AG04450 (cell line): ENCODE data around the gene HTR3B. TPM values are rescaled to one million over a fixed set of nuclear protein-coding genes. Genes with fewer than 3 reads are reported as not detected.

ENCODE experiments used
- CTCF ChIA-PET: fragments of 300-600, 350-600 bp; formaldehyde crosslinking; extraction: SDS; loops from one replicate; lab custom pipeline; 2022; ENCODE audit warnings: antibody characterized with exemption, inconsistent platforms; lab: Charles Lee
- POLR2A ChIA-PET: fragments of 350-600 bp; formaldehyde crosslinking; extraction: SDS; loops from one replicate; lab custom pipeline; 2021; ENCODE audit warnings: antibody characterized with exemption, inconsistent platforms; lab: Yijun Ruan, JAX
- DNase-seq: peaks from one replicate; pipeline ENCODE4 v3.0.0-alpha.2; 2011; ENCODE audit warnings: low read depth, low spot score
- H3K27ac ChIP-seq: one replicate; pipeline ENCODE4 v1.5.1; 2012; ENCODE audit warnings: low read depth, low read length, control low read depth
- H3K27me3 ChIP-seq: one replicate; pipeline ENCODE4 v1.6.0; 2012; ENCODE audit warnings: low read length; ENCODE audit not compliant: control insufficient read depth, insufficient read depth
- H3K4me3 ChIP-seq: 2 replicates; pipeline ENCODE4 v1.5.1; 2011; ENCODE audit warnings: mild to moderate bottlenecking, low read depth, low read length, control low read depth
- H3K9me3 ChIP-seq: 2 replicates; pipeline ENCODE4 v1.5.1; 2012; ENCODE audit warnings: low read length; ENCODE audit not compliant: control insufficient read depth, insufficient read depth
- polyA plus RNA-seq: library from polyadenylated mRNA; depleted of rRNA; stranded (reverse); fragments of >200 nt; gene quantifications from 2 replicates; pipeline ENCODE4 v1.2.3, GENCODE V29; 2011
- TF ChIP-seq, protein P1 (sequence below): IDR thresholded peaks from 2 replicates; pipeline ENCODE4 v1.5.1; 2011; ENCODE audit warnings: low read depth, low read length, control low read depth, inconsistent platforms

HTR3B gene
- polyA plus RNA-seq, 1 experiment: not detected

GRCh38 chr11:113982306-113982705 is 77.7 kb downstream of the HTR3B start:
- POLR2A ChIA-PET: no interaction called here

GRCh38 chr11:113984781-113985180 is 80.2 kb downstream of the HTR3B start:
- TF ChIP-seq, protein P1, sequence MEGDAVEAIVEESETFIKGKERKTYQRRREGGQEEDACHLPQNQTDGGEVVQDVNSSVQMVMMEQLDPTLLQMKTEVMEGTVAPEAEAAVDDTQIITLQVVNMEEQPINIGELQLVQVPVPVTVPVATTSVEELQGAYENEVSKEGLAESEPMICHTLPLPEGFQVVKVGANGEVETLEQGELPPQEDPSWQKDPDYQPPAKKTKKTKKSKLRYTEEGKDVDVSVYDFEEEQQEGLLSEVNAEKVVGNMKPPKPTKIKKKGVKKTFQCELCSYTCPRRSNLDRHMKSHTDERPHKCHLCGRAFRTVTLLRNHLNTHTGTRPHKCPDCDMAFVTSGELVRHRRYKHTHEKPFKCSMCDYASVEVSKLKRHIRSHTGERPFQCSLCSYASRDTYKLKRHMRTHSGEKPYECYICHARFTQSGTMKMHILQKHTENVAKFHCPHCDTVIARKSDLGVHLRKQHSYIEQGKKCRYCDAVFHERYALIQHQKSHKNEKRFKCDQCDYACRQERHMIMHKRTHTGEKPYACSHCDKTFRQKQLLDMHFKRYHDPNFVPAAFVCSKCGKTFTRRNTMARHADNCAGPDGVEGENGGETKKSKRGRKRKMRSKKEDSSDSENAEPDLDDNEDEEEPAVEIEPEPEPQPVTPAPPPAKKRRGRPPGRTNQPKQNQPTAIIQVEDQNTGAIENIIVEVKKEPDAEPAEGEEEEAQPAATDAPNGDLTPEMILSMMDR: no peak
- no peaks in the 10 kb centered on the region for H3K27me3 ChIP-seq
- no peak overlapping the region for H3K27ac ChIP-seq
- ChIA-PET CTCF (no interaction called here), POLR2A (no interaction called here)
- no peaks in the 10 kb centered on the region for H3K9me3 ChIP-seq
- DNase-seq: no peak
- no peak overlapping the region for H3K4me3 ChIP-seq

More at GRCh38 chr11:113982306-113982705, 77.7 kb downstream of the HTR3B start:
- CTCF ChIA-PET: interaction anchor here (0.7 to 0.8 kb wide), 2 partner anchors 12 to 46 kb away, joined by 3 read pairs; no protein-coding TSS in a partner anchor
- H3K27me3 ChIP-seq: no peaks in the 10 kb centered on the region
- no peak overlapping the region for H3K4me3 ChIP-seq
- TF ChIP-seq, protein P1: no peak
- no peaks in the 10 kb centered on the region for H3K9me3 ChIP-seq
- H3K27ac ChIP-seq: no peak overlapping the region
- DNase-seq: no peak

- CTCF ChIA-PET: interaction anchor here (1.1 kb wide), 1 partner anchor 275 kb away, joined by 3 read pairs; no protein-coding TSS in a partner anchor
- POLR2A ChIA-PET: no interaction called here
- no peaks in the 10 kb centered on the region for H3K27me3 ChIP-seq
Observed at GRCh38 chr11:113985906-113986305, 81.3 kb downstream of the HTR3B start.

DNA sequence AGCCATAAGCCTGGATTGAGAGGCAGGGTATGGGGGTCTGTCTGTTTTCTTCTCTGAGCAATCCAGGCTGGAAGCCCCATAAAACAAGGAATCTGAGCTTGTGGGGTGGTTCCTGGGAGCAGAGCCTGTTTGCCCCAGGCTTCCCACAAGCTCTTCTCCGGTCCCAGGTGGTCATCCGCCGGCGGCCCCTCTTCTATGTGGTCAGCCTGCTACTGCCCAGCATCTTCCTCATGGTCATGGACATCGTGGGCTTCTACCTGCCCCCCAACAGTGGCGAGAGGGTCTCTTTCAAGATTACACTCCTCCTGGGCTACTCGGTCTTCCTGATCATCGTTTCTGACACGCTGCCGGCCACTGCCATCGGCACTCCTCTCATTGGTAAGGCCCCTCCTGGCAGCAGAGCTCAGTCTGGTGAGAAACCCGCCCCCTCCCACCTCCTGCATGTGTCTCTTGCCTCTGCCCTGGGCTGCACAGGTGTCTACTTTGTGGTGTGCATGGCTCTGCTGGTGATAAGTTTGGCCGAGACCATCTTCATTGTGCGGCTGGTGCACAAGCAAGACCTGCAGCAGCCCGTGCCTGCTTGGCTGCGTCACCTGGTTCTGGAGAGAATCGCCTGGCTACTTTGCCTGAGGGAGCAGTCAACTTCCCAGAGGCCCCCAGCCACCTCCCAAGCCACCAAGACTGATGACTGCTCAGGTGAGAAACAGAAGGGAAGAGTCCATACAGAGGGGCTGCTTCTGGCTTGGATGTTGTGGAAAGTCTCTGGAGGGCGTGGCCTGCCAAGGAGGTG is 82.0 kb downstream of the HTR3B start:
- TF ChIP-seq, protein P1: no peak
- Histone ChIP-seq H3K27ac (no peak overlapping the region), H3K9me3 (no peaks in the 10 kb centered on the region), H3K4me3 (no peak overlapping the region), H3K27me3 (no peaks in the 10 kb centered on the region)
- no peak for DNase-seq
- CTCF ChIA-PET: interaction anchor here (1.1 kb wide), 1 partner anchor 275 kb away, joined by 3 read pairs; no protein-coding TSS in a partner anchor
- POLR2A ChIA-PET: no interaction called here

More at GRCh38 chr11:113985906-113986305, 81.3 kb downstream of the HTR3B start:
- no peak for DNase-seq
- H3K27ac ChIP-seq: no peak overlapping the region
- H3K9me3 ChIP-seq: no peaks in the 10 kb centered on the region
- no peak overlapping the region for H3K4me3 ChIP-seq
- TF ChIP-seq, protein P1: no peak

GRCh38 chr11:113989381-113989780 is 84.8 kb downstream of the HTR3B start:
- ChIA-PET CTCF (interaction anchor here (11.0 kb wide), 1 partner anchor 273 kb away, joined by 173 read pairs; no protein-coding TSS in a partner anchor), POLR2A (no interaction called here)
- no peak for DNase-seq
- Histone ChIP-seq H3K27ac (no peak overlapping the region), H3K9me3 (no peaks in the 10 kb centered on the region), H3K27me3 (no peaks in the 10 kb centered on the region), H3K4me3 (no peak overlapping the region)
- TF ChIP-seq, protein P1: no peak
